AG09319 (cell line): ENCODE results near the gene RAB11FIP5.
"Not testable (repeated sequence)": the region's sequence is repeated elsewhere in the genome, so short reads cannot be mapped to it uniquely, and the experiment has no call there.

Experiments used
- DNase-seq: peaks from one replicate; pipeline ENCODE4 v3.0.0-alpha.2; 2010; ENCODE audit warnings: low read depth; ENCODE audit errors: extremely low read depth
- TF ChIP-seq, protein P1 (sequence below): IDR thresholded peaks from 2 replicates; pipeline ENCODE4 v1.5.1; 2011; ENCODE audit warnings: low read depth, mild to moderate bottlenecking, inconsistent platforms, low read length, moderate library complexity

The RAB11FIP5 gene

DNA sequence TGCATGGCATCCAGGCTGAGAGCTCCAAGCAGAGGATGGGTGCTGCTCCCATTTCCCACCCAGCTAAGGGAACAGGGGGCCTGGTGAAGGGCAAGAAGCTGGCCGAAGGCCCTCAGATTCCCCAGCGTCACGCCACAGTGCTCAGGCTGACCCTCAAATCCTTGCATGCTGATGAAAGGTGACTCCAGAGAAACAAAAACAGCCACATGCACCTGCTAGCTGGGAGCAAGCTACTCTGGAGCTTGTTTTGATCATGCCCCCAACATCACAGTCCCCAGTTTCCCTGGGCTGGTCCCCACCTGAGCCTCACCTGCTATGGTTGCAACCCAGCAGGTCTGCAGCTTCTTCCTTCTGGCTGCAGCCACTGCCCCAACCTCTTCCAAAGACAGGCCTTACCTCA lies 13.3 kb downstream of the RAB11FIP5 start:
- DNase-seq, result no peak
- TF ChIP-seq, protein P1, sequence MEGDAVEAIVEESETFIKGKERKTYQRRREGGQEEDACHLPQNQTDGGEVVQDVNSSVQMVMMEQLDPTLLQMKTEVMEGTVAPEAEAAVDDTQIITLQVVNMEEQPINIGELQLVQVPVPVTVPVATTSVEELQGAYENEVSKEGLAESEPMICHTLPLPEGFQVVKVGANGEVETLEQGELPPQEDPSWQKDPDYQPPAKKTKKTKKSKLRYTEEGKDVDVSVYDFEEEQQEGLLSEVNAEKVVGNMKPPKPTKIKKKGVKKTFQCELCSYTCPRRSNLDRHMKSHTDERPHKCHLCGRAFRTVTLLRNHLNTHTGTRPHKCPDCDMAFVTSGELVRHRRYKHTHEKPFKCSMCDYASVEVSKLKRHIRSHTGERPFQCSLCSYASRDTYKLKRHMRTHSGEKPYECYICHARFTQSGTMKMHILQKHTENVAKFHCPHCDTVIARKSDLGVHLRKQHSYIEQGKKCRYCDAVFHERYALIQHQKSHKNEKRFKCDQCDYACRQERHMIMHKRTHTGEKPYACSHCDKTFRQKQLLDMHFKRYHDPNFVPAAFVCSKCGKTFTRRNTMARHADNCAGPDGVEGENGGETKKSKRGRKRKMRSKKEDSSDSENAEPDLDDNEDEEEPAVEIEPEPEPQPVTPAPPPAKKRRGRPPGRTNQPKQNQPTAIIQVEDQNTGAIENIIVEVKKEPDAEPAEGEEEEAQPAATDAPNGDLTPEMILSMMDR, result no peak

DNA sequence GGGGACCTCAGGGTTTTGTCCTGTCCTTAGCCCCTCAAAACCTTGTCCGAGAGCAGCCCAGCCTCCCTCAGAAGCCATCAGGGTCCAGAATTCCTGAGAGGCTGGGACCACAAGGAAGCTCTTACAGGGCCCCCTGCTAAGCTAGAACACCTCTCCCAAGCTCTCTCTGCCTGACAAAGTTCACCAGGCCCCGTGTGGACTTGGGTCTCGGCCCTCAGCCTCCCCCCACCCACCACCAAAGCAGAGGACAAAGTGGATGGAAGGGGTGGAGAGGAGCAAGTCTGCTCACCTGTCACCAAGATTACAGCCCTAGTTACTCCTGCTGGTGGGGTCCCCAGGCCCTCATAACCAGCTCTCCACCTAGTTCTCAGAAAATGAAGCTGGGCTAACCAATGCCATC lies 16.8 kb downstream of the RAB11FIP5 start:
- DNase-seq, result no peak
- TF ChIP-seq, protein P1, result no peak

DNA sequence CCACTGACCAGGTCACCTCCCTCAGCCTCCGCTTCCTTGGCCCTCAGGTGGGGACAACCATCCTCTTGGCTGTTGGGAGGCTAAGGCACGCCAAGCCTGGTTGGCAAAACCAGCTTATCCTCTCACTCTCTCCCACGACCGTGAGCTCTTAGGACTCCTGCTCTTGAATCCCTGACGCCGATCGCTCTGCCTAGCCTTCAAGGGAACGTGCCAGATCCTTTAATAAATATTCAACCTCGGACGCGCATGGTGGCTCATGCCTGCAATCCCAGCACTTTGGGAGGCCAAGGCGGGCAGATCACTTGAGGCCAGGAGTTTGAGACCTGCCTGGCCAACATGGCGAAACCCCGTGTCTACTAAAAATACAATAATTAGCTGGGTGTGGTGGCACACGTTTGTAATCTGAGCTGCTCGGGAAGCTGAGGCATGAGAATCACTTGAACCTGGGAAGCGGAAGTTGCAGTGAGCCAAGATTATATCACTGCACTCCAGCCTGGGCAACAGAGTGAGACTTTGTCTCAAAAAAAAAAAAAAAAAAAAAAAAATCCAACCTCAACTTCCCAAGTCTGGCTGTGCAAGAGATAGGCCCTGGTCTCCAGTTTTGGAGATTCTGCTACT lies 19.0 kb downstream of the RAB11FIP5 start:
- DNase-seq, result not testable (repeated sequence)

DNA sequence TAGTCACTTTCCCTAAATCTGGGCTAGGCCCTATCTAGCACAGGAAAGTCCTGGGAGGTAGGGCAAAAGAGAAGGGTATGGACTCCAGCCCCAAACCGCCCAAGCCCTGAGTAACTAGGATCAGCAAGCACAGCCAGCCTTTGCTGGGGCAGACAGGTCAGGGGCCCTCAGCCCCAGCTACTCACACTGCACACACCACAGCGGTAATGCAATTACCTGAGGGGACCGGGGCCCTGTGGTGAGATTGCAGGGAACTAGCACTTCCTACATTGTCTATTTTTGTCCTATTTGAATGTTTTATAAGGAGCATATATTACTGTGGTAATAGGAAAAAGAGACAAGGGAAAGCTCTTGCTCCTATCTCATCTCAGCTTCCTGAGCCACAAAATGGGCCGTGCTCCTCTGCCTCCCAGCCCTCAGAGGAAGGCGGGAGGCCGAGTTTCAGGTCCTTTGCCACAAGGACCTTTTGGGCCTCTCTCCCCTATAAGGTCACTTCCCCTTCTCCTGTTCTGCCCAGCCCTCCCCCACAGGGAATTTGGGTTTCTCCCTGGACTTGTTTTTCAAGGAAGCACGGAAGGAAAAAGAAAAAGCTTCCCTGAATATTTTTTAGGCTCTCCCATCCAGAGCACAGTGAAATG lies 20.5 kb downstream of the RAB11FIP5 start:
- no peak for DNase-seq
- TF ChIP-seq, protein P1, result no peak

DNA sequence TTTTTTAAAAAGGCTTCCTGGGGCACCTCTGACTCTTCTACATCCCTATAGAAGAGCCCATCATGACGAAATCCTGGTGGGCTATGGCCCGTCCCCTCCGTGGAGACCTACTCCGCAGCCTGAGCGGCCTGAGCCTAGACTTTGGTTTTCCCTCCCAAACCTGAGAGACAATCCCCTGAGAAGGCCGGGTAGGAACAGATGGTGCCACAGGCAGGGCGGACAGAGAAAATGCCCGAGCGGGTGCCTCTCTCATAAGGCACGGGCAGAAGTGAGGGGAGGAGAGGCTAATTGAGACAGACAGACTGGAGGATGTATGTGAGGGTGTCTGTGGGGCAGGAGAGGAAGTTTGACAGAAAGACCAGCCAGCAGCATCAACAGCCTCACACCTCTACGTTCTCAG lies 21.1 kb downstream of the RAB11FIP5 start:
- TF ChIP-seq, protein P1, result no peak
- DNase-seq, result no peak

DNA sequence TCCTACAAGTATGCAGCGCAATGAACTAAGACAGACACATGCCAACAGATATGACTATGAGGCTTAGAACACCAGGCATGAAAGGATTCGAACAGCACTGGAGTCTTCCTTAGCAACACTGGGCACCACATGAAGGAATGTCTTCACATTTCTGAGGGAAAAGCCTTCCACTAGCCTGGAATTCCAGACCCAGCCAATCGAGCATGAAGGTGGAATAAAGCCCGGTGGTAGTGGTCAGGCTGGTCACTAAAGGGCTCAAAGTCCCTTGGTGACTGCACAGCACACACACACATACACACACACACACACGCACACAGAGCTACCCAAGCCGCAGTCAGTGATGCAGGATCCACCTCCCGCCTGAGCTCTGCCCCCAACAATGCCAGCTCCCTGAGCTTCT lies 21.6 kb downstream of the RAB11FIP5 start:
- DNase-seq, result no peak
- TF ChIP-seq, protein P1, result no peak

DNA sequence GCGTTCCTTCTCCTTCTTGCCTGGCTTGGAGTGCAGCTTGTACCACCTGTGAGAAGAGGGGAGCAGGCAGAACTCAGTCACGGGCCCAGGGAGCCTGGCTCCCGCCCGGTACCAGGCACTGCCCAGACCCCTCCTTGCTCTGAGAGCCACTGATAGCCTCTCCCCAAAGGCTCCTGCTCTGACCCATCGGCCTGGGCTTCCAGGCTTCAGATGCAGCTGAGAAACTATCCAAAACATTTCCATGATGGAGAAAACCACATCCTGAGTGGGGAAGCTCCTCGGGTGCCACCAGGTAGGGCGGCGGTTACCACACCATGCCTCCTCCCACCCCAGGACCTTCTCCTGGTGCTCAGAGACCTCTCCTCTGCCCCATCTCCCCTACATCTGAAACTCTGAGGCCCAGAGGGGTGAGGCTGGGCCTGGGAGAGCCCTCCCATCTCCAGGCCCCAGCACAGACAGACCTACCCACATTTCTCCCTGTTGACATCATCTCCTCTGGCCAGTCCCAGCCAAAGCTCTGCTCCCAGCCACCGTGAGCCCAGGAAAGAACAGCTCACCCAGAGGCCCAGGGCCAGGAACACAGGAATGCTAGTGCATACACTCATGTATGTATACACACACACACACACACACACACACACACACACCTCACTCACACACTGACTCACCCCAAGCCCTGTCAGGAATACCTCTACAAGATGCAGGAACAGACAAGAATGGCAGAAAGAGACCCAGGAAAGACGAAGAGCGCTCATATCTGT lies 23.3 kb downstream of the RAB11FIP5 start:
- DNase-seq, result peak; percentile 90
- TF ChIP-seq, protein P1, result no peak
